NCI-H2029 (cell line): Measurements from ENCODE around the gene ANKRD33B.
"Not testable (repeated sequence)": the region's sequence is repeated elsewhere in the genome, so short reads cannot be mapped to it uniquely, and the experiment has no call there.

Experiments
- DNase-seq: peaks from one replicate; lab custom pipeline; 2025; lab: John Stamatoyannopoulos, UW

Gene ANKRD33B

DNA sequence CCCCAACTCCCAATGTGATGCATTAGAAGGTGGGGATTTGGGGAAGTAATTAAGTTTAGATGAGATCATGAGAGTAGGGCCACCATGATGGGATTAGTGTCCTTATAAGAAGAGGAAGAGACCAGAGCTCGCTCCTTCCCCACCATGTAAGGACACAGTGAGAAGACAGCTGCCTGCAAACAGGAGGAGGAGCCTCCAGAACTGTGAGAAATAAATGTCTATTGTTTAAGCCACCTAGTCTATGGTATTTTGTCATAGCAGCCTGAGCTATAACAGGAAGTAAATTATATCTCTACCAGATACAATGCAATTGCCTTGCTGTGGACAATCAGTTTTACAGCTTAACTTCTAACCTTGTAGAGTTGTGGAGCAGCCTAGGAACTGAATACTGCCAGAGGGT is 58.0 kb downstream of the ANKRD33B start:
- DNase-seq: no peak

DNA sequence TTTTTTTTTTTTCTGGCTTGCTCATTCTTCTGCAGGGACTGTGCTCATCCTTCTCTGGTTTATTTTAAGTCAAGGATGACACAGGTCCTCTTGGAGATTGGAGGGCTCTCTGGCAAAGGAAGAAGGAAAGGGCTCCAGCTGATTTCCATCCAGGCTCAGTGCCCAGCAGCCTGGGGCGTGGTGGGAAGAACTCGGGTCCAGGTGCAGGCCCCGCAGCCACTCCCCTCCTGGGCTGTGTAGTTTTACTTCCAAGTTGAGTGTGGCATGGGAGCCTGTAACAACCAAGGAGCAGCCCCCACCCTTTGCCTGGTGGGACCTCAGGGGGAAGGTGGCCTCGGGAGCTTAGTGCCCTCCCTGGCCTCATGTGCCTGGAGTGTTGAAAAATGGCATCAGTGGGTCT is 58.9 kb downstream of the ANKRD33B start:
- DNase-seq: no peak

DNA sequence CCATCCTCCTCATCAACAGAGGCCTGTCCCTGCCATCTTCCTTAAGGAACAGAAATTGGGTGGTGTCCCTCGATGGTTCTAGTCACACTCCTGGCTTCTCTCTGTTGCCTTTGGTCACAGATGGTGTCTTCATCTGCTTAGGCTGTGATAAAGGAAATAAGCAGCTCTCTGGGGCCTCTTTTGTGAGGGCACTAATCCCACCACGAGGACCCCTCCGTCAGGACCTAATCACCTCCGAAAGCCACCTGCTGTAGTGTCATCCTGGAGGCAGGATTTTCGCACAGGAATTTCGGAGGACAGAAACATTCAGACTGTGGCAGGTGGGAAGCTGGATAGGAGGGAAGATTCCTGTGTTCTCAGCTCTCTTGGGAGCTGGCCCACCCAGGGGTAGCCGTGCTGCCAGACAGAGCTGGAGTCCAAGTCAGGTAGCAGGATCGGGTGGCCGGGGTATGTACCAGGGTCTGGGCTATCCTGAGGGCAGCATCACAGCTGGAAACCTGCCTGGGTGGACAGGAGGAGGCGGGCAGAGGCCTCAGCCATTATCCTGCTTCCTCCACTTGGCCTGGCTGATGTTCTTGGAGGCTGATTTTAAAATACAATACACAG is 59.5 kb downstream of the ANKRD33B start:
- DNase-seq: no peak

DNA sequence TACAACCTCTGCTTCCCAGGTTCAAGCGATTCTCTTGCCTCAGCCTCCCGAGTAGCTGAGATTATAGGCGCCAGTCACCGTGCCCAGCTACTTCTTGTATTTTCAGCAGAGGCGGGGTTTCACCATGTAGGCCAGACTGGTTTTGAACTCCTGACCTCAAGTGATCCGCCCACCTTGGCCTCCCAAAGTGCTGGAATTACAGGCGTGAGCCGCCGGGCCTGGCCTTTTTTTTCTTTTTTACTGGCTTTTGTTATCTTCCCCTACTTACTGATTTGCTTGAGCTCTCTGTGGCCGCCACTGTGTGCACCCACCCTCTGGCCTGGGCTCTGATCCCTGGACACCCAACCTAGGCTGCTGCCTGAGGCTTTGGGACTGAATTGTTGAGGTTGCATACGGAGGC is 60.3 kb downstream of the ANKRD33B start:
- no peak for DNase-seq

DNA sequence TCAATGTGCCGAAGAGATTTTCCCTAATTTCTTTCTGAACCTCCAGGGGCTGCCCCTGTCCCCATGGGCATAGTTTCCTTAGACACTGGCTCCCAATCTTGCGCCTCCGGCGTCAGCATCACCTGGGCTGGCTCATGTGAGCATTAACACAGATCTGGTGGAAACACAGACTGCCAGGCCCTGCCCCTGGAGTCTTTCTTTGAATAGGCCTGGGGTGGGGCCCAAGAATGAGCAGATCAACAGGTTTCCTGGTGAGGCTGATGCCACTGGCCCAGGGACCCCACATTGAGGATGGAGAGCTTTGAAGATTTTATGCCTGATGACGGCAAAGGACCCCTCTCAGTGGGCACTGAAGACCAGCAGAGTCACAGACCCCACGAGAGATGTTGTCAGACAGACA is 60.8 kb downstream of the ANKRD33B start:
- no peak for DNase-seq

DNA sequence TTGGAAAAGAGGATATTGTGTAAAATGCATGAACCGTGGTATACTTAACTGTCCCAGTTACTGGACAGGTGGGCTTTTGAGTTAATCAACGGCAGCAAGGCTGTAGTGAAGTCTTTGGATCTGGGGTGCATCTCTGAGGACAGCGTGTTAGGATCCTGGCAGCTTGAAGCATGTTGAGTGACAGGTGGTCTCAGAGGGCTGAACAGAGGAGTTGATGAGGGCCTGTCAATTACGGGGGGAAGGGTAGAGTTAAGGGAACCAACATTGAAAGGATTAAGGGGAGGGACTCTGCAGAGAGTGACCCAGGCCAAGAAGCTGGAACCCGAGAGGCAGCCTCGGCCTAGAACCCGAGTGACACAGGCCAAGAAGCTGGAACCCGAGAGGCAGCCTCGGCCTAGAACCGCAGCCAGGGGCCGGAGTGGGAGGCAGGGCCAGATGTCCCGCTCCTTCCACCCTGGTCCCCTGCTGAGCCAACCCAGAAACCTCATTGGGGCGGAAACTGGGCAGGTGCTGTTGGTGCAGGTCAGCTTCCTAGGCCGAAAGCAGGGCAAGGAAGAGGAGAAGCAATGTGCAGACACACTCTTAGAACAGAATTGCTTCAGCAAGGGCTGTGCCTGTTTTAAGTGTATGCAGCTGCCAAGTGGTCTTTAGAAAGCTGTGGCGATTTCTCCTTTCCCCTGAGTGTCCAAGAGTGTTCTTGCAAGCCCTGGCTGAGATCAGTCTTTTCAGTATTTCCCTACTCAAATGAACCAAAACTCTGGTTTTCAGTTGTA is 62.0 kb downstream of the ANKRD33B start:
- no peak for DNase-seq

DNA sequence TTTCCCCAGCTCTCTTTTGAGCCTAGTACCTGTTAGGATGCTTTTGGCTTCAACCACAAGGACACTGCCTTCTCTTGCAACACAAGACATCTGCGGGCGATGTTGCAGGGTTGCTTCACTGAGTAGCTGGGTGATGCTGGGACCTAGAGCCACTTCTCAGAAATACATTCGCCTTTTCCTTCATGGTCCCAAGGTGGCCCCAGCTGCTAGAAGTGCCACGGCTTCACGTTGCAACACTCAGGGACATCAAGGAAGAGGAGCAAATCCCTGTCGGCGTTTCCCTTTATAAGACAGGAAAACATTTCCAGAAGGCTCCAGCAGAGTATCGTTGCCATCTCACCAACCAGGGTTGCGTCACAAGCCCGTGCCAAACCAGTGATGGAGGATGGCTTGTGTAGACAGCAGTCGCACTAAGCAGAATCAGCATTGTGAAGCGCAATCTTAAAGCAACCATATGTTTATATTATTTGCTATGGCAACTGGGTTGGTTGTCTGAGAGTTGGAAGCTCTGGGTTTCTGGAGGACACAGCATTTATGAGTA is 62.7 kb downstream of the ANKRD33B start:
- DNase-seq: no peak

DNA sequence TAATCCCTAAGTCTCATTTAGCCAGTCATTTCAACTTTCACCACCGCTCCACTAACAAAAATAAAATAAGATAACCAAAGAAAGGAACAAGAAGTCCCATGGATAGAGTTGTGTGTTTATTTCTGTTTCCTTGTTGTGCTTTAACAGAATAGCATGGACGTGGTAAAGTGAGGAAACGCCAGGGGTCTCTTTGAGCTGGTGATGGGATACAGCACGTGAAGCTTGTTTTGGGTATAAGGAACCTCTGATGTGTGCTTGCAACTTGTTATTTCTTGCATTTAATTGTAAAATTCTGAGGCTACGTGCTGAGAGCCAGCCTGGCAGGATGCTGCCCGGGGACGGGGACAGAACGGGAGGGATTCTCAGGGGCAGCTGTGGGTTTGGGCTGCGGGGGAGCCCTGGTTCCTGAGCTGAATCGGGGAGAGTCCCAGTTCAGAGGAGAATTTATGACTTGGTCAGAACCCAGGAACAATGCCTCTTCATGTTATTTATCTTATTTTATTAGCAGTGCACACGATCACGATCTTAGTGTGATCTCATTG is 63.4 kb downstream of the ANKRD33B start:
- DNase-seq: no peak

DNA sequence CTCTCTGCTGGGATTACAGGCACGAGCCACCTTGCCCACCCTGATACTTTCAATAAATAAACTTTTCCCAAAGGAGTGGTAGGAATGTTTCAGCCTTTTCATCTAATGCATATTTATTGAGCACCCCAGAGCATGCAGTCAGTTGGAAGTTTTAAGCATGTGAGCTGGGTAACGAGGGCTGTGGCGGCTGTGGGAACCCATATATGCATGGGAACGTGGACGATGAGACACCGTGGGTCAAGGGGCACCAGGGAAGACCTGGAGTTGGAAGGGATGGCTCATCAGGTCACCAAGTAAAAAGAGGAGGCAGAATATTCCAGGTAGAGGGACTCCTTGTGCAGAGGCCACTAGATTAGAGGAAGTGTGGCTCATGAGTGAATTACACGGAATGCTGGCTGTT is 64.7 kb downstream of the ANKRD33B start:
- DNase-seq: no peak

DNA sequence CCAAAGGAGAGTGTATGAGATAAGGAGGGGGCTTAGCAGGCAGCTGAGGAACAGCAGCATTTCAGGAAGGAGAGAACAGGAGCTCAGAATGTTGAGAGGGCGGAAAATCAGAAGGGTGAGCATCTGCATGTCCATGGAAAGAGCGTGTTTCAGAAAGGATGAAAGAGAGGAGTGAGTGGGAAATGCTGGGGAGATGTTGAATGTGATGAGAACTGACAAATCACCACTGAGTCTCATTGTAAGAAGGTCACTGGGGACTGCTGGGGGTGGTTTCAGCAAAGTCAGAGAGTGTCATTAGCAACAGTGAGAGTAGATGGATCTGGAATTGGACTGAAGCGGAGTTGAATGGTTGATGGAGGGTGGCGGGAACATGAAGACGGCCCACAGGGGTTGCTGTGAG is 65.8 kb downstream of the ANKRD33B start:
- DNase-seq: no peak

DNA sequence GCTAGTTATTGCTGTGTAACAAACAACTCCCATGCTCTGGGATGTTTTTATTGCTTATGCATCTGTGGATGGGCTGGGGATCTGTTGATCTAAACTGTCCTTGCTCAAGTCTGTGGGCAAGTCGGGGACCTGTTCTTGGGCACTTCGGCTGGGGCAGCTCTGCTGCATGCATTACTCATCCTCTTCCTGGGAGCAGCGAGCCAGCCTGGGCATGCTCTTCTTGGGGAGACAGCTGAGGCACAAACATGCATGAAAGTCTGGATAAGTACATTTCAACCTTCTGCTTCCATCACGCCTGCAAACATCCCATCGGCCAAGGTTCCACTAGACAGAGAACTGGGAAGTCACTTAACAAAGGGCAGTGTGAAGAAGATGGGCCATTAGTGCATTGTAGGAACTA is 66.3 kb downstream of the ANKRD33B start:
- no peak for DNase-seq

DNA sequence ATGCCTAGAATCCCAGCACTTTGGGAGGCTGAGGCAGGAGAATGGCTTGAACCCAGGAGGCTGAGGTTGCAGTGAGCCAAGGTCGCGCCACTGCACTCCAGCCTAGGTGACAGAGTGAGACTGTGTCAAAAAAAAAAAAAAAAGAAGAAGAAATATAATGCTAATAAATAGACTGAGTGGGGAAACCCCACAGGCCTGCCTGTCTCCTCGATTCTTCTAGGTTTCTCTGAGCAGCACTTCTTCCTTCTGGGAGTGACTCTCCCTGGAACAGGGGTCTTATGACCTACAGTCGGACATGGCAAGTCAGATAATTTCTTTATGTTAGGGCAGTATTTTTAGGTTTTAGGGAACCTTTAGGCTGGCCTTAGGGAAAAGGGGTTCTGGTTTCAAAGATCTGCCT is 66.9 kb downstream of the ANKRD33B start:
- DNase-seq: not testable (repeated sequence)

DNA sequence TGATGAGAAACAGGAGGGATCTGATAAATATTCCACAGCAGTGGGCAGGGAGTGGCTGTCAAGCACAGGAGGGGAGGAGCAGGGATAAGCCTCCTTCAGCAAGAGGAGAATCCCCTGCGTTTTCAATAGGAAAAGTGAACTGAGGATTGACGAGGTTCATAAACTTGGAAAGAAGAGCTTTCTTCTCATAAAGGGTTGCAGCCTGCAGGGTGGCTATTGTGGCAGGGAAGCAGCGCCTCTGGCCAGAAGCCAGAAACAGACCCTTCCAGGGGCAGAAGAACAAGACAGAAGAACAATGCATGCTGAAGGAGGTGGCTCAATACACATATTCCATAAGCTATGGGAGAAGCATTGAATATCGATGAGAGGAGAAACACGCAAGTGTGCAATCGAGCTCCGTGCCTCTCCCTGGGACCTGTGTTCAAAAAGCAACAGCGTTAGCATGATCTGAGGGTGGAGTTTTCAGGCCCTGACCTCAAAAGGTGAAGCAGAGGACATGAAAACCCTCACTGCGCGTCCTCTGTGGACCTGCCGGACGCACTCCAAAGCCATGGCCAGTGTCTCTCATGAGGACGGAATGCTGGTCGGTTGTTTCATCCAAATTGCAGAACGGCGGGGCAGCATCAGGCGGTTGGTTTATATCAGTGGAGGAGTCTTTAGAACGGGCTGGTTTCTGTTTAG is 67.6 kb downstream of the ANKRD33B start:
- DNase-seq: no peak

DNA sequence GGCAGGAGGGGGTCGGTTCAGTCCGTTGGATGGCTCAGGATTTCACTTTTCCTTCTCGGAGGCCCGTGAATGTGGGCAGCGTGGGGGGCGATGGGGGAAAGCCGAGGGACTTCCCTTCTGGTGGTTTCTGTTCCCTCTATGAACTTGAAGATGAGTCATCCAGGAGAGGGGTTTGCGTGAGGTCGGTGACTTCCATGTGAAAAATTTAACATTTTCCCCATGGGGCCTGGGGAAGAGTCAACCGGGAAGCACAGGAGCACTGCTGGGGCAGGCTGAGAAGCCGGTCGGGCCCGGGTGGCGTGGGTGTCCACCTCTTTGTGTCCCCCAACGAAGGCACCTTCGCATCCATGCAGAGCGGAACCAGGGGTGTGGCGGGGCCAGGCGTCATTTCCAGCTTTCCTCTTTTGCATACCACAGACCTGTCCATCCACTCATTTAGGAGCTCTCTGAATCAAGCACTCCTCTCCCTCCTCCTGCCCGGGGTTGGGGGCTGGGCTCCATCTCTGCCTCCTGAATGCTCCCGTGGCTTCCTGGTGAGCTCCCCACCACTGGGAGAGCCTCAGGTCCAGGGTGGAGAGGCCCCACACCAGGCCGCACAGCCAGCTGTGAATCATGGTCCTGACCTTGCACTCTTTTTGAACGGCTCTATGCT is 68.4 kb downstream of the ANKRD33B start:
- no peak for DNase-seq

DNA sequence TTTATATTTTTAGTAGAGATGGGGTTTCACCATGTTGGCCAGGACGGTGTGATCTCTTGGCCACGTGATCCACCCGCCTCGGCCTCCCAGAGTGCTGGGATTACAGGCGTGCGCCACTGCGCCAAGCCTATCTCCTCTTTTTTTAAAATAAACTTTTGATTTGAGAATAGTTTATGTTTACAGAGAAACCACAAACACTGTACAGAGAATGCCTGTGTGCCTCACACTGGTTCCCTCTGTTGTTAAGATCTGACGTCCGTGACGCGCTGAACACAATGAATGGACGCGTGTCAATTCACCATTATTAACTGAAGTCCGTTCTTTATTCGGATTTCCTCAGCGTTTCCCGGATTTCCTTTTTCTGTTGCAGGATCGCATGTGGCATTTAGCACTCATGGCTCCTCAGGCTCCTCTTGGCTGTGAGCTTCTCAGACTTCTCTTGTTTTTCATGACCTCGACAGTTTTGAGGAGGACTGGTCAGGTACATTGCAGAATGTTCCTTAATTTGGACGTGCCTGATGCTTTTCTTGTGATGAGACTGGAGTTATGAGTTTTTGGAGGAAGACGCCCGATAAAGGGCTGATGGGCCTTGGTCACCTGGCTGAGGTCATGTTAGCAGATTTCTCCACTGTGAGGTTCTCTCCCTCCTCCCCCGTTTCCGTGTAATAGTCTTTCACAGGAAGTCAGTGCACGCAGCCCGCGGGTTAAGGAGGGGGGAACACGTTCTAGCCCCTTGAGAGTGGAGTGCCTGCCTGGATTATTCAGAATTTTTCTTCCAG is 69.6 kb downstream of the ANKRD33B start:
- no peak for DNase-seq

DNA sequence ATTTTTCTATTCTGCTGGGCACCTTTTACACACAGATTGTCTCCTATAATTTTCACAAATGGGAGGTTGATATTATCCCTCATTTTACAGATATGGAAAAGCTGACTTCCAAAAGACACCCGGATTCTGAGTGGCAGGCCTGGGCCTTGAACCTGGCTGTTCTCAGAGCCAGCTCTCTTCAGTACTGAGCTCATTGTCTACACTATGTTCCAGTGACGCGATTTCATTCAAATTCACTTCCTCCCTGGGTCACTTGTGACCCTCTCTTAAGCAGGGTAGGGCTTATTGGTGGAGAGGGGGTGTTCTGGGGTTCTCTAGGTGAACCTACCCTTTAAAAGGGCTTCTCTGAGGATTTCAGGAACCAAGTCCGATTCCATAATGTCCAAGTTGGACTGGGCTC is 70.2 kb downstream of the ANKRD33B start:
- DNase-seq: no peak

DNA sequence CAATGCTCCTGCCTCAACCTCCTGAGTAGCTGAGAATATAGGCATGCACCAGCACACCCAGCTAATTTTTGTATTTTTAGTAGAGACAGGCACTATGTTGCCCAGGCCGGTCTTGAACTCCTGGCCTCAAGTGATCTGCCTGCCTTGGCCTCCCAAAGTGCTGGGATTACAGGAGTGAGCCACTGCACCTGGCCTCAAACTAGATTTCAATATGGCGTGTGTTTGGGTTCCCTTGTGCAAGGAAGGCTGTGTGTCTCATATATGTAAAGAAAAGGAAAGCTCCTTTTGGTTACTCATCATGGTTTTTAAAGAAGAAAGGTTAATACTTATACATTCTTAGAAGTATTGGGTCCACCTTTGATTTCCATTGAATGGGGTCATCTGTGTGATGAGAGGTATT is 70.7 kb downstream of the ANKRD33B start:
- DNase-seq: no peak

DNA sequence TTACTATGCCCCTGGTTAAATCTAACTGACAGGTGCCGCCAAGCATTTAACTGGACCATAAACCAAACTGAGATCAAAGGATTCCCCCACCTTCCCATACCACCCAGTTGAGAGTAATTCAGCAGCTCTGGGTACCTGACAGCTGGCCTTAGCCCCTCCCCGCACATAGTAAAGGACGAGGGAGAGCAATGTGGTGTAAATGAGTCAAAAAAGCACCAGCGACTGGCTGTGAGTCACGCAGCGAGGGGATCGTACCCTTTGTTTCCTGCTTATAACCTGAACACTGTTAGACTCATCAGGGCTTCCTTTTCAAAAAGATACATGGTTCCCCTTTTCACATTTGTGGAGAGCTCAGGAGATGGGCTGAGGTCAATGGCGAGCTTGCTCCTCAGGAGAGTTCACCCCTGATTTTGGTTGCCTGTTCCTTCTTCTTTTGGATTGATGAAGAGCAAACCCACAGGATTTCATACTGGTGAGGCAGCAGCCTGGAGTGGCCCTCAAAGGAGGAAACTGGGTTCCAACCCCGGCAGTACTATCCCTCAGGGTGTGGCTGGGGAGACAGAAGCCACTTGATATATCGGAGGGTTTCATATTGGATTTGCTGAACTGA is 71.5 kb downstream of the ANKRD33B start:
- no peak for DNase-seq

DNA sequence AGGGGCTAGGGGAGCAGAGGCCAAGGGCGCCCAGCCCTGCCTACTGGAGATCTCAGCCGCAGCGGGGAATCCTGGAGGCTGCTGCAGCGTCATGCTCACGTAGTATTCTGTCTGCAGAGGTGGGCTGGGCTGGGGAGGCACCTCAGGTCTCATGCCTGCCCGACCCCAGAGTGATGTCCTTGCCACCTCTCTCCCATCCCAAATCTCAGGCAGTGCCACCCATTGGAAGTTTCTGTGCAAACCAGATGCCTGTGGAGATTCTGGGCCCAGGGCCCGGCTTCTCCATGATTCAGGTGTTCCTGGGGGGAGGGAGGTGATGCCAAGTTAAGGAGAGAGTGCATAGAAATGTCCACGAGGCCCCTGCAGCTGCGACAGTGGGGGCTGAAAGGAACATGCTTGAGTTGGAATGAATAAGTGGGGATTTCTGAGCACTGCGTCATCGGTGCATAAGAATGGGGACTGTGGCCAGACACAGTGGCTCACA is 72.0 kb downstream of the ANKRD33B start:
- no peak for DNase-seq

DNA sequence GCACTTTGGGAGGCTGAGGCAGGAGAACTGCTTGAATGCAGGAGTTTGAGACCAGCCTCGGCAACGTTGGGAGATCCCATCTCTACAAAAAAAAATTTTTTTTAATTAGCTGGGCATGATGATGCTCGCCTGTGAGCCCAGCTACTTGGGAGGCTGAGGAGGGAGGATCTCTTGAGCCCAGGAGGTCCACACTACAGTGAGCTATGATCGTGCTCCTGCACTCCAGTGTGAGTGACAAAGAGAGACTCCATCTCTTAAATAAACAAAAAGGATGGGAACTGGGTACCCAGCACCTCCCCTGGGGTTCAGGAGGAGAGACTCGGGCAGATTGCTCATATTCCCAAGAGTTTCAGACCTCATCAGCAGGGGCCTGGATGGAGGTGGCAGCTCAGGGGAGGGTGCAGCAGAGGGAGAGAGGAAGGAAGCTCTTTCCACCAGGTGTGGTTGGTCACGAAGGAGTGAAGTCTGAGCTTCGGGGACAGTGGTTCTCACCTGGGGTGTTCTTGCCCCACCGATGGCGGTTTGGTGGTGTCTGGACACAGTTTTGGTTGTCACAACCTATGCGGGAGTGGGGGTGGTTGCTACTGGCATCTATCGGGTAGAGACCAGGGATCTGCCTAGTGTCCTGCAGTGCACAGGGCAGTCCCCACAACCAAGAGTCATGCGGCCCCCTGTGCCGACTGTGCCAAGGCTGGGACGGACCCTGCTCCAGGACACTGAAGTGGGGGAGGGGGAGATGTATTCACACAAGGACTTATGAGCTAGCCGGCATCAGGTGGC is 72.7 kb downstream of the ANKRD33B start:
- DNase-seq: no peak
